HG03432 (cell line): ENCODE data around the gene SINHCAF.

Experiments
- ATAC-seq: cut with Tn5 transposase; IDR thresholded peaks from one replicate; pipeline ENCODE4 v1.9.1; 2021; ENCODE audit warnings: mild to moderate bottlenecking, moderate library complexity; ENCODE audit not compliant: unreplicated experiment

The SINHCAF gene

DNA sequence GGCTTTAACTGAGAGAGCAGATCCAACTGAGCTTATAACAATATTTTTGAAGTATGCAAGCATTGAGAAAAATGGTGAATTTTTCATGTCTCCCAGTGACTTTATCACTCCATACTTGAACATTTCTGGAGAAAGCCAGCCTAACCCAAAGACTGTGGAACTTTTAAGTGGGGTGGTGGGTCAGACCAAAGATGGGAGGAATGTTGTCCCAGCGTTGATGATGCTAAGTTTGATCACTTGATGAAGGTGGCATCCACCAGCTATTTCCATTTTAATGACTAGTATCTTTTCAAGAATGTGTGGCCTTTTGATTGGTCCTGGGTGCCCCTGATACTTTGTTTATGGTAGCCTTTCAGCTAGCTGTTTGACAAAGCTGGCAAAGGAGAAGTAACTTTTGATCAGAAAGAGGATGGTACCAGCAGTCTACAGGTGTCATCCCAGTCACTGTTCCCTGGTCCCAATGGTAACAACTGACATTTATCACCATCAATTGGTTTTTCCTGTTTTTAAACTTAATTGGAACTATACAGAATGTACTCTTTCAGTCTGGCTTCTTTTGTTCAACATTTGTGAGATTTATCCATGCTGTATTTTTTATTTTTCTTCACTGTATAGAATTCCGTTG lies 14.2 kb downstream of the SINHCAF start:
- ATAC-seq: no peak

GRCh38 chr12:31310488-31310887 lies 15.5 kb downstream of the SINHCAF start:
- no peak for ATAC-seq

- ATAC-seq: no peak
These were observed 16.7 kb downstream of the SINHCAF start for GRCh38 chr12:31309279-31309678.

DNA sequence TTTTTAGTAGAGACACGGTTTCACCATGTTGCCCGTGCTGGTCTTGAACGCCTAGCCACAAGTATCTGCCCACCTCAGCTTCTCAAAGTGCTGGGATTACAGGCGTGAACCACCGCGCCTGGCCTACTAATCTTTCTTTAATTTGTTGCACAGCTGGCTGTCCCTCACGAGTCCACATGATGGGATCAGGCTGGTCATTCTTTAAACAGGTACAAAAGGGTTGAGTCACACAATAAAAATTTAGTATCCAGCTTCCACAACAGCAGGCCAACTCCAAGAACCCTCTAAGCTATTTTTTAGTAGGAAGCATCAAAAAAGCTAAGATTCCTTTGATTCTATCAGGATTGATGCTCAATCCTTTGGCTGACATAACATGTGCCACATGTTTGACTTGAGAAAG lies 17.8 kb downstream of the SINHCAF start:
- ATAC-seq: no peak

- ATAC-seq: no peak
These were observed 19.1 kb downstream of the SINHCAF start for GRCh38 chr12:31306866-31307265.

- ATAC-seq: no peak
These were observed 22.5 kb downstream of the SINHCAF start for GRCh38 chr12:31303466-31303865.

DNA sequence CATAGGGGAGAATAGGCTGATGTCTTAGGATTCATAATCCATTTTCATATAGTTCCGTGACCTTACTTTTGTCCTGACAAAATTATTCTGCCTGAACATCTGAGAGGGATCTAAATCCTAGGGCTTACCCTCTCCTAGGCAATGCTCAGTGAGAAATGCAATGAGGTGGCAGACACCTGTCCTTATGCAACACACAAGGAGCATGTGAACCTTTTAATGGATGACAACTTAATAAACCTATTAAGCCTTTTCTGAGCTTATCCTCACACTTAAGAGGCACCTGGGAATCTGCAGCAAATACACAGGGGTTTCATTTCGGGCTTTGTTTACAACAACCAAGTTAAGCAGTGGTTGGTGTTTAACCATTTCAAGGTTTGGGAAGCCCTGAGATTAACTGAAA lies 24.6 kb downstream of the SINHCAF start:
- no peak for ATAC-seq

GRCh38 chr12:31300783-31301182 lies 25.2 kb downstream of the SINHCAF start:
- ATAC-seq: no peak

DNA sequence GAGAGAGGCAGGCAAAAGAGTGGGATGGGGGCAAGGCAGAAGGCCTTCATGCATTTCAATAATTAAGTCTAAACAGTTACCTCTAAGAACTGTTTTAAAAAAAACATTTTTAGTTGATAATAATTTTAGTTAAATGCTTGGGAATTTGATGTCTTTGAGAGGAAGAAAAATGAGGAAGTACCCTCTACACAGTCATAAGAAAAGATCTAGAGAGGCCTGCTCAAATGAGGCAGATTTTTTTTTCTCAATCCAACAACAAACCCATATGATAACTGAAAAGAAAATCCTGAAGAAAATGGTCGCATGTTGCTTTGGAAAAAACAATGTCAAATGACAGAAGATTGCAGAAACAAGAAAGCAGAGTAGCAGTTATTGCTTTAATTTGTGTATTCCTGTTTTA lies 25.6 kb downstream of the SINHCAF start:
- no peak for ATAC-seq

DNA sequence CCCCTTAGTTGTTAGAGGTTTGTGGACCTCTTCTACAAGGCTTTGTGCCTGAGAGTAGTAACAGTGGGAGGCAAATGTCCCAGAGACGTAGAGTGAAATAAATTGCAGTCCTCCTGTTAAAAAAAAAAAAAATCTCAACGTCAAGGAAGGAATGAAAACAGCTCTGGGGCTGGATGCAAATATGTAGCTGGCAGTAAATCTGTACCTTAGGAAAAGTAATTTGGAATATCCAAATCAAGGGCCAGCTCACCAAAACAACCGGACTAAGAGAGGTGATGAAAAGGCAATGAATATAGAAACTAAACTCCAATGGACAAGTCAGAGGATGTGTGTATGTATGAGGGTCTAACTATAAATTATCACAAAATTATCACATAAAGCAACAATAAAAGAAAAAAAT lies 27.0 kb downstream of the SINHCAF start:
- peak; percentile 15 for ATAC-seq

DNA sequence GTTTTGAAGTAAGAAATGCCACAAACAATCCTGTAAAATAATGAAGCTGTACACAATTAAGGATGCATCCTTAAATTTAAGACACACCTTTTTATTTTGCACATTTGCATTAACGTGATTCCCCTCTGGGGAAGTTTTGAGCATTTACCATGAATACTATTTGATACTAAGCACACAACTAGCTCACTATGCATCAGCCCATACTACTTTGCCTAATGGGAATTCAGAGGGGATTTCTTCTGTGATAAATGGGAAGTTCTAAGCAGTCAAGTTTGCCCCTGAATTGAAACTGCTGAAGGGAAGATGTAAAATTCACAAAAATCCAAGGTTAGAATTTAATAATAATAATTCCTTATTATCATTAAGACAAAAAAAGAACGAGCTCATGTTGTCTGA lies 27.4 kb downstream of the SINHCAF start:
- peak; percentile 42 for ATAC-seq

DNA sequence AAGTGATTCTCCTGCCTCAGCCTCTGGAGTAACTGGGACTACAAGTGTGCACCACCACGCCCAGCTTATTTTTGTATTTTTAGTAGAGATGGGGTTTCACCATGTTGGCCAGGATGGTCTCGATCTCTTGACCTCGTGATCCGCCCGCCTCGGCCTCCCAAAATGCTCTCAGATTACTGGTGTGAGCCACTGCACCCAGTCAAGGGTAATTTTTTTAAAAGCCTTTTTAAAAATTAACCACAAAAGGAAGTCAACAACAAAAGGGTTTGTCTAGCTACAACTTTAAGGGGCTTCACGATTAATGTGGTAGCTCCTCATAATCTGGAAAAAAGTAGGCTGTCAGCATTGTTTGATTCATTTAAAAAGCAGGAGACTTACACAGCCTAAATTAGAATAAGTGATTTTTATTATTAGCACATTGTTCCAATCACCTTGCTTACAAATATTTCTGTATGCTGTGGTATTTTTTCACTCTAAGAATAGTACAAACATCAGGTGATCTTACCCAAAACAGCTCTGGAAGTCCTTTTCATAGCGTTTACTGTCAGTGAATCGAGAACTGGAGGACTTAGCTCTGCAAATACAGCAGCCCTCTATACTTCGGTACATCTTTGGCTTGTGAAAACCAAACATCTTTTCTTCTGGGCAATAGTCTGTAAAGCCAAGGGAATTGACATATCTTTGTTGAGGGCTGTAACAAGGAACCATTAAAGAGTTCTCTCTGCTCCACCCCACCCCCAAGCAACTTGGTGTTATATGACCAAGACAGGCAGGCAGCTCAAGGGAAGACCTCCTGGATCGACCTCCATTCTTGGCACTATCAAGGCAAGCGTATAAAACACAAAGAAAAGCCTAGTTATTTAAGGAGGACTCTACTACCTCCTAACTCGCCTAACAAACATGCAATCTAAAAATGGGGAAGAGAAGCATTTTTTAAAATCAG lies 28.1 kb downstream of the SINHCAF start:
- peak; percentile 62 for ATAC-seq

DNA sequence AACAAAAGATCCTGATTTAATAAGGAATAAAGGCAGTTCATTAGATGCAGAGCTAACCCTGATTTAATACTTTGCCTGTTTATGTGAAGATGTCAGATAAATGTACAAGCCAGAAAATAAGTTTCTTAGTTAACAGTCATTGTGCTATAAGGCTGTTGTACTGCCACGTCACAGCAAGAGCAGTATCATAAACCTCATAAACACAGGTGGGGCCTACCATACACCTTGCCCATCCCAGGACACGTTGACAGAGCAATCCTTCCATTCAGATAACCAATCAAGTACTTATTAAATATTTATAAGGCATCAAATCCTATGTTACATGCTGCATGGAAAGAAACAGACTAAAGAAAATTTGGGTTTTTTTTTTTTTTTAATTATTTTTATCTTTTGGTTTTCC lies 36.5 kb downstream of the SINHCAF start:
- no peak for ATAC-seq

- ATAC-seq: no peak
These were observed 37.6 kb downstream of the SINHCAF start for GRCh38 chr12:31288381-31288780.

DNA sequence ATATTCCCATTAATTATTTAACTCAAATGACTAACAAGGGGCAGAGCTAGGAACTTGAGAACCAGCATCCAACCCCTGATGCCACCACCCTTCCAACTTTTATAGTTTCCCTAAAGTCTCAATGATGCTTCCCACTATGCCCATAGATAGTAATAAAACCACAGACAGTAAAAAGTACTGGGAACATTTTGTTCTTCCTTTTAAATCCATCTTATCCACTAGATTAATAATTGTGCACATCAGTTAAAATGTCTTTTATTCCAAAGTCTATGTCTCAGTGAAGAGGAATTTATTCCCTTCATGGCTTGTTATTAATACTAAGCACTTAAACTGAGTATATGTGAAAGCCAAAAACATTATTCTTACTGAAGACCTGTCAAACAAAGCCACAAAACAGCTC lies 45.8 kb downstream of the SINHCAF start:
- ATAC-seq: no peak

- no peak for ATAC-seq
These were observed 46.5 kb downstream of the SINHCAF start for GRCh38 chr12:31279390-31279924.

DNA sequence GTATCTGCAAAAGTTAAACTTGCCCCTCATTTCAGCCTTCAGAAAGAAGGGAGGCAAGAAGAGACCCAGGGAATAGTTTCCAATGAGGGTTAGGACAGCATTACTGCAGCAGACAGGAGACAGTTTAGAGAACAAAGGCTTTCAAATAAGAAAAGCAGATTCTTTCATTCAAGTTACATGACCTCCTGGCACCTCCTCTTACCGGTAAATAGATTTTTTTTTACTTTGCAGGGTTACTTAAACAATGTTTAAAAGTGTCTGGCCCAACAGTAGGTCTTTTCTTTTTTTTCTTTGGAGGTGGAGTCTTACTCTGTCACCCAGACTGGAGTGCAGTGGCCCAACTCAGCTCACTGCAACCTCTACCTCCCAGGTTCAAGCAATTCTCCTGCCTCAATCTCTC lies 47.1 kb downstream of the SINHCAF start:
- ATAC-seq: no peak

- no peak for ATAC-seq
These were observed 47.5 kb downstream of the SINHCAF start for GRCh38 chr12:31278424-31278823.

DNA sequence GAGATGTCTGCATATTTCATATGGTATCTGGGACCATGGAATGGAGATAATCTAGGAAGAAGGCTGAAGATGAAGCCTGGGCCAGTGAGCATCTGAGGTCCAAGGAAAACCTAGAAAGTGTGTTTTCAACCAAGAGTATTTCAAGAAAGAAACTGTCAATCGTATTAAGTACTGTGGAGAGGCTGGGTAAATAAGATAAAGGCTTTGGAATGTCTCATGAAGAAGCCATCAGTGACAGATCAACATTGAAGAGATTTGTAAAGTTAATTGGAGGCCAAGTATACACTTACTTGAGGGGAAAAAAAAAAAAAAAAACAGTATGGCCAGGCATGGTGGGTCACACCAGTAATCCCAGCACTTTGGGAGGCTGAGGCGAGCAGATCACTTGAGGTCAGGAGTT lies 48.9 kb downstream of the SINHCAF start:
- ATAC-seq: no peak

GRCh38 chr12:31275491-31275890 lies 50.5 kb downstream of the SINHCAF start:
- no peak for ATAC-seq

DNA sequence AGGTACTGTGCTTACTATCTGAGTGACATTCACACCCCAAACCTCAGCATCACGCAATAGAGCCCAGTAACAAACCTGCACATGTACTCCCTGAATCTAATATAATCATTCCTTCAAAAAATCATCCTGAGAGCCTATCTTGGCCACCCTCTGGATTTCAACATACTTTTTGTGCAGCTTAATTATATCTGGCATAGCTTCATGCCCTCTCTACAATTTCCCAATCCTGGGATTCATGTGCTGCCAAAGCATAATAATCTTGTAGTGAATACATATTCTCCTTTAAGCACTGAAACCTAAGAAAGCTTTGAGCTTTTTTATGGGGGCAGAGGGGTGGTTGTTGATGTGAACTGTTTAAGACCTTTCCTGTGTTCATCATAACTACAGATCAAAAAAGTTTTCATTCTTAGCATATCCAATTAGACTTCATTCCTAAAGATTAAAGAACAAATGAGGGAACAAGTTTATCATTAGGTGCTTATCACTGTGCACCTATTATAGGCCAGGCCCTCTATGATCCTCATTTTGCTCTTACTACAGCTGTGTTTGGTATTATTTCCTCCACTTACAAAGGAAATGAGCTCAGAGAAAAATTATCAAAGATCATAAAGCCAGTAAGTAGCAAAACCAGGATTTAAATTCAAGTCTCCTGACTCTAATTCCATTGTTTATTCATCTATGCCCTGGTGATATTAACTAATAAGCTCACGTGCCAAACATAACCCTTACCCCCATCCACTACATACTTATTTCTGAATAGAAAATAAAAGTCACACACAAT lies 51.2 kb downstream of the SINHCAF start:
- no peak for ATAC-seq
